ACHN (cell line): Measurements from ENCODE around the gene CDK8.

Experiments used
- DNase-seq: peaks from one replicate; pipeline ENCODE4 v3.0.0-alpha.2; 2015
- in situ Hi-C: cut with HindIII; loops from 2 replicates; pipeline ENCODE4 v1.10.0; 2017; ENCODE audit warnings: low sequenced_read_pairs, low pct_ligation_motif_present, low pct_unique_long_range_greater_than_20kb

CDK8 gene

GRCh38 chr13:26348966-26349365, 95.0 kb downstream of the CDK8 start:
- in situ Hi-C loops, result no loop called here
- DNase-seq, result no peak

GRCh38 chr13:26362261-26362660, 108.3 kb downstream of the CDK8 start:
- in situ Hi-C loops, result no loop called here
- no peak for DNase-seq

DNA sequence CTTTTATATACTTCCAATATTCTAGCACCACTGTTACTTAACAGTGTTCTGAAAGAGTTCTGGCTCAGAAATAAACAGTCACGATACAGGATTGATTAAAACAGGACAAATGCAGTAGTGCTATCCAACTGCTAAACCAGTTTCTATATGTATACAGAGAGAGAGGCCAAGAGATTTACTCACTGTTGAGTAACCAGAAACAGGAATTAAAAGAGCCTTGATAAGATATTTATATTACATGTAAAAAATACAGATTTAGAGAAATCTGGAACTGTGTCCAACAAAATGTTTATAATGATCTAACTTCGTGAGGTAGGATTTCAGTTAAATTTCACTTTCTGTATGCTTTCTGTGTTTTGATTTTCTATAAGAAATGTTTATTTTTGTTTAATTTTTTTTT, 116.6 kb downstream of the CDK8 start:
- in situ Hi-C loops, result no loop called here
- DNase-seq, result no peak

- DNase-seq, result no peak
- in situ Hi-C loops, result no loop called here
Observed at GRCh38 chr13:26372747-26373146, 118.8 kb downstream of the CDK8 start.

GRCh38 chr13:26376430-26376829, 122.5 kb downstream of the CDK8 start:
- in situ Hi-C loops, result no loop called here

DNA sequence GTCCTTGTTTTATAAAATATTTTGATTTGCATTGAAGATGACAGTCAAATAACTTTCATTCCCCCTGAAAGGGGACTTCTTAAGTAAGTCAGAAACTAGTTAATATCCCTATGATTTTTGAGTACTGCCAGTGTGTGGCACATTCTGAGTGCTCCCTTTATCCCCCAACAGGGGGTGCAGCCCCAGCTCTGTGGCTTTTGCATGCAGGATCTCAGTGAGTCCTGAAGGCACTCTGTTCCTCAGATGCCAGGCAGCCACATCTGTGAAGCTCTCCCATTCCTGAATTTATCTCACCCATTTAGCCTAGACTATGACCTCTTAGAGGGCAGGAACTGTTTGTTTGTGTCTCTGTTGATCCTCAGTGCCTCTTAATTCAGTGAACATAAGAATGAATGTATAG, 123.1 kb downstream of the CDK8 start:
- peak; percentile 39 for DNase-seq
- in situ Hi-C loops, result no loop called here

More at GRCh38 chr13:26376430-26376829, 122.5 kb downstream of the CDK8 start:
- DNase-seq, result no peak

- in situ Hi-C loops, result no loop called here
- DNase-seq, result no peak
Observed at GRCh38 chr13:26378116-26378515, 124.2 kb downstream of the CDK8 start.

GRCh38 chr13:26379831-26380230, 125.9 kb downstream of the CDK8 start:
- DNase-seq, result no peak
- in situ Hi-C loops, result no loop called here

GRCh38 chr13:26380930-26381329, 127.0 kb downstream of the CDK8 start:
- DNase-seq, result no peak
- in situ Hi-C loops, result no loop called here

DNA sequence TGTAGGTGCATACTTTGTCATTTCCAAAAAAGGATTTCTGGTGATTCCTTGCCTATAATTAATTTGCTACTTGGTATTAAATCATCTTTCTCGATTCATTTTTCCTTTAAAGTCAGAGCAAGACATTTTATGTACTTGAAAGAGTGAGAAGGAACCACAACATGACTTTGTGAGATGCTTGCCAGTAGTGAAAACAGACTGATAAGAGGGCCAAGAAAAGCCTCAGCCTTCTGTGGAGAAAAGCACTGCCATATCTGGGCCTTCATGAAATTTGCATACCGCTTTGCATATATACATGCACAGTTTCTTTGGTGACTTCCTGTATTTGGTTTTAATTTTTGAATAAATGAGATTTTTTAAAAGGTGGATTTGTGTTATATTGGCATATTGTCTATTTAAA, 128.4 kb downstream of the CDK8 start:
- no peak for DNase-seq
- in situ Hi-C loops, result no loop called here

- DNase-seq, result no peak
- in situ Hi-C loops, result no loop called here
Observed at GRCh38 chr13:26382835-26383234, 128.9 kb downstream of the CDK8 start.

GRCh38 chr13:26384587-26384986, 130.7 kb downstream of the CDK8 start:
- in situ Hi-C loops, result no loop called here

DNA sequence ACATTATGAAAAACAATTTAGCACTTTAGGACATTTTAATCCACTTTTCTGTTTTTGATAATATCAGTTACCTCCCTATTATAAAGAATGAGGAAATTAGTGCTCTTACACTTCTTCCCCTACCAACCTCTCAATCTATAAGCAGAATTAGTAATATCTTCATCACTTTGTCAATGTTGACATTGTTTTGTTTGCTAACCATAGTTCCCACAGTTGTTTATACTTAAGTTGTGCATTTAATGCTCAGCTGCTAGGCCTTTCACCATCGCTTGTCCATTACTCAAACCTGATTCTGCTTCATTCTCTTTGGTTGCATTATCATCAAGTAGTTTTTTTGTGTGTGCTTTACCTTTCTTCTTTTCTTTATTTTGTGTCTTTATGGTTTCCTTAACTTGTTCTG, 132.1 kb downstream of the CDK8 start:
- in situ Hi-C loops, result no loop called here
- DNase-seq, result no peak

More at GRCh38 chr13:26384587-26384986, 130.7 kb downstream of the CDK8 start:
- no peak for DNase-seq

- no peak for DNase-seq
- in situ Hi-C loops, result no loop called here
Observed at GRCh38 chr13:26390203-26390602, 136.3 kb downstream of the CDK8 start.

- in situ Hi-C loops, result no loop called here
- DNase-seq, result no peak
Observed at GRCh38 chr13:26400545-26400944, 146.6 kb downstream of the CDK8 start.

- in situ Hi-C loops, result no loop called here
Observed at GRCh38 chr13:26401069-26401468, 147.1 kb downstream of the CDK8 start.

DNA sequence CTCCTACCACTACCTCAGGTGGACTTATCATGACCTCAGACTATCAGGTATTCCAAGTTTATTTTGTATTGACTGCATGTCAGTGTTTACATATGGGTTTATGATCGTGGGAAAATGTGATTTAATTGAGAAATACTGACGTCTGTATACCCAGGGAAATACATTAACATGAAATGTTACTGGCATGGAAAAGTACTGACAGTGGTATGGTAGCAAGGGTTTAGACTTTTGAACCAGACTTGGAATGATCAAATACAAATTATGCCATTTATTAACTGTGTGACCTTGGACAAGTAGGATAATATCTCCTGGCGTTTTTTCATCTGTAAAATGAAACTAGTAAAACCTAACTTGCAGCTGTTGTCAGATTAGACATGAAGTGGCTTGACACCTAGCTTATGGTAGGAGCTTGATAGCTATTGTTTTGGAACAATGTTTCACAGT, 147.7 kb downstream of the CDK8 start:
- in situ Hi-C loops, result no loop called here
- no peak for DNase-seq

More at GRCh38 chr13:26401069-26401468, 147.1 kb downstream of the CDK8 start:
- no peak for DNase-seq

DNA sequence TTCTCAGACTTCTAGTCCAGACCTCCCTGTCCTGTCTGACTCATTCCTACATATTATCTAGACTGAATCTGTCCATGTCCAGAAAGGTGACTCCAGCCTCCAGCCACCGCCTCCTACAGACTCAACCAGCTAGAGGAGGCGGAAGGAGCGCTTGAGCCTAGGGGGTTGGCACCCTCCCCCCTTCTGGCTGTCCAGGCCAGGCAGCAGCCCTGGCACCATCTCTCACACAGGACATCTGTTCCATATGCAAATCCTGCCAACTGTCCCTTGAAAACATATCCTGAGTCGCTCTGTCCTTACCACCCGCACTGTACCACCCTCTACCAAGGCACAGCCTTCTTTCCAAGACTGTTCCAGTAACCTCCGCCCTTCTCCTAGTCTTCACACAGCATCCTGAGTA, 152.9 kb downstream of the CDK8 start:
- no peak for DNase-seq
- in situ Hi-C loops, result no loop called here

GRCh38 chr13:26411206-26411605, 157.3 kb downstream of the CDK8 start:
- DNase-seq, result no peak
- in situ Hi-C loops, result no loop called here

GRCh38 chr13:26412263-26412662, 158.3 kb downstream of the CDK8 start:
- in situ Hi-C loops, result no loop called here
- no peak for DNase-seq
